ENCODE results near the gene AGBL5.

- TF ChIP-seq CTCF (IDR thresholded peaks at IDR 0.05) (no peak), POLR2A (IDR thresholded peaks at IDR 0.05) (no peak)
These were observed 43.0 kb downstream of the AGBL5 start for GRCh38 chr2:27094353-27094984.

Measured in testis (tissue), 2 donors.